Nephron (organoid): Measurements from ENCODE around the gene F7.

Experiments used
- H3K27ac Mint-ChIP-seq, 3 experiments: 2 replicates each; pipeline ENCODE4 v1.8.0; 2020; ENCODE audit warnings: mixed read lengths in 3 of 3, mild to moderate bottlenecking in 2 of 3, moderate library complexity in 1 of 3
- H3K27me3 Mint-ChIP-seq: 2 replicates; pipeline ENCODE4 v1.8.0; 2021; ENCODE audit warnings: low read depth, mild to moderate bottlenecking, moderate library complexity, mixed read lengths
- H3K36me3 Mint-ChIP-seq: 2 replicates; pipeline ENCODE4 v1.8.0; 2020; ENCODE audit warnings: low read depth, mixed read lengths
- H3K4me1 Mint-ChIP-seq: 2 replicates; pipeline ENCODE4 v1.8.0; 2020; ENCODE audit warnings: mixed read lengths
- H3K4me3 Mint-ChIP-seq, 3 experiments: 2 replicates each; pipeline ENCODE4 v1.8.0; 2020; ENCODE audit warnings: mild to moderate bottlenecking in 3 of 3, mixed read lengths in 3 of 3, moderate library complexity in 2 of 3
- H3K9me3 Mint-ChIP-seq: 2 replicates; pipeline ENCODE4 v1.8.0; 2020; ENCODE audit warnings: mixed read lengths
- TF ChIP-seq, protein P1 (sequence below), 3 experiments: fragments of 200-600 bp; sonication (generic); IDR thresholded peaks; one replicate each; pipeline ENCODE4 v1.5.0; 2021; ENCODE audit warnings: antibody characterized with exemption in 3 of 3; ENCODE audit not compliant: unreplicated experiment in 3 of 3

The F7 gene

DNA sequence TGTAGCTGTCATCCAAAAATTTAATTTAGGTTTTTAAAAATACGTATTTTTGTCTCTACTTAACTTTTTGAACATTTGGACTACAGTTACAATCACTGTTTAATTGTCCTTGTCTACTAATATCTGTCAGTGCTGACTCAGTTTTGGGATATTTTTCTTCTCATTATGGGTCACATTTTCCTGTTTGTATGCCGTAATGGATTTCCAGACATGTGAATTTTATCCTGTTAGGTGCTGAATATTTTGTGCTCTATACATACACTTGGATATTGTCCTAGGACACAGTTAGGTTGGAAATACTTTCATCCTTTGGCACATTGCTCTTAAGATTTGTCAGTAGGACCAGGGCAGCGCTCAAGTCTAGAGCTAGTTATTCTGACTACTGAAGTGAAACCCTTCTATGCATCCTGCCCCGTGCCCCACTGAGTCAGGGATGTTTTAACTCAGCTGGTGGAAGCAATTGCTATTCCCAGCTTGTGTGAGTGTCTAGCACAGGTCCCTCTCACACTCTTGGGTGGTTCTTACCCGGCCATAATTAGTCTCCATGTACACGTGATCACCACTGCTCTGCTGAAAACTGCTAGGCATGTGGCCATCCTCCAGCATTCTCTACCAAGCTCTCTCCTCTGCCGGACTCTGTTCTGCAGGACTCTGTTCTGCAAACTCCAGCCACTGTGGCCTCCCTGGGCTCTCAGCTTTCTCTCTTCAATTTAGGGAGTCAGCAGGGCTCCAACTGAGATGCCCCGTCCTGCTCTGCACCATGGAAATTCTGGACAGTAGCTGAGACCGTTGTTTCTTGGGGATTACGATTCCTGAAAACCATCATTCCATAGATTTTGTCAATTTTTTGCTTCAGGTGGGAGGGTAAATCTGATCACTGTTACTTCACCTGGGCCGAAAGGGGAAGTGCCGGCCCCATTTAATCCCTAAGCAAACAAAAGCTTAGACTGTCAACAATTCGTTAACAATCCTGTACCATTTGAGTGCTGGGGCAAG lies 64.0 kb downstream of the F7 start:
- no peak overlapping the region for H3K4me3 Mint-ChIP-seq
- peaks cover 6% of the 10 kb centered on the region for H3K9me3 Mint-ChIP-seq
- no peak overlapping the region for H3K27ac Mint-ChIP-seq
- H3K27me3 Mint-ChIP-seq, result no peaks in the 10 kb centered on the region
- TF ChIP-seq, protein P1, sequence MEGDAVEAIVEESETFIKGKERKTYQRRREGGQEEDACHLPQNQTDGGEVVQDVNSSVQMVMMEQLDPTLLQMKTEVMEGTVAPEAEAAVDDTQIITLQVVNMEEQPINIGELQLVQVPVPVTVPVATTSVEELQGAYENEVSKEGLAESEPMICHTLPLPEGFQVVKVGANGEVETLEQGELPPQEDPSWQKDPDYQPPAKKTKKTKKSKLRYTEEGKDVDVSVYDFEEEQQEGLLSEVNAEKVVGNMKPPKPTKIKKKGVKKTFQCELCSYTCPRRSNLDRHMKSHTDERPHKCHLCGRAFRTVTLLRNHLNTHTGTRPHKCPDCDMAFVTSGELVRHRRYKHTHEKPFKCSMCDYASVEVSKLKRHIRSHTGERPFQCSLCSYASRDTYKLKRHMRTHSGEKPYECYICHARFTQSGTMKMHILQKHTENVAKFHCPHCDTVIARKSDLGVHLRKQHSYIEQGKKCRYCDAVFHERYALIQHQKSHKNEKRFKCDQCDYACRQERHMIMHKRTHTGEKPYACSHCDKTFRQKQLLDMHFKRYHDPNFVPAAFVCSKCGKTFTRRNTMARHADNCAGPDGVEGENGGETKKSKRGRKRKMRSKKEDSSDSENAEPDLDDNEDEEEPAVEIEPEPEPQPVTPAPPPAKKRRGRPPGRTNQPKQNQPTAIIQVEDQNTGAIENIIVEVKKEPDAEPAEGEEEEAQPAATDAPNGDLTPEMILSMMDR (IDR thresholded peaks at IDR 0.05; ENCODE audit: unreplicated experiment in 3 of 3), result no peak
- peaks cover 68% of the 10 kb centered on the region for H3K36me3 Mint-ChIP-seq
- H3K4me1 Mint-ChIP-seq, result peaks cover 4% of the 10 kb centered on the region
